HCT116 (cell line): ENCODE measurements around the gene AMHR2.
"Not testable (repeated sequence)": the region's sequence is repeated elsewhere in the genome, so short reads cannot be mapped to it uniquely, and the experiment has no call there.

Experiments
- CEBPB ChIP-seq: IDR thresholded peaks from 2 replicates; pipeline ENCODE4 v1.6.1; 2012; ENCODE audit warnings: low read depth
- CTCF ChIP-seq, 3 experiments: fragments of 200-600 bp in 1 of 3; sonication (generic) in 1 of 3; IDR thresholded peaks in 2 of 3; conservative IDR thresholded peaks in 1 of 3; 2 replicates each; pipeline ENCODE4 v1.5.1; 2012 to 2017; ENCODE audit warnings: low read depth in 2 of 3, low read length in 2 of 3, antibody characterized with exemption in 1 of 3, borderline replicate concordance in 1 of 3, control low read depth in 1 of 3, mild to moderate bottlenecking in 1 of 3, mixed read lengths in 1 of 3, mixed run types in 1 of 3, moderate library complexity in 1 of 3; ENCODE audit not compliant: insufficient read depth in 1 of 3
- FOSL1 ChIP-seq: IDR thresholded peaks from 2 replicates; pipeline ENCODE4 v1.6.1; 2012; ENCODE audit warnings: low read depth
- MAX ChIP-seq: IDR thresholded peaks from 2 replicates; pipeline ENCODE4 v1.6.1; 2012
- REST ChIP-seq: IDR thresholded peaks from 2 replicates; pipeline ENCODE4 v1.6.1; 2012; ENCODE audit warnings: low read depth
- SP1 ChIP-seq: IDR thresholded peaks from 2 replicates; pipeline ENCODE4 v1.6.1; 2012; ENCODE audit warnings: low read depth
- SRF ChIP-seq: IDR thresholded peaks from 2 replicates; pipeline ENCODE4 v1.6.1; 2012; ENCODE audit warnings: low read depth

- TF ChIP-seq SP1; FOSL1; CTCF (IDR thresholded peaks at IDR 0.05 in 2 of 3, conservative IDR thresholded peaks at IDR 0.05 in 1 of 3; ENCODE audit: borderline replicate concordance in 1 of 3, insufficient read depth in 1 of 3, low read depth in 2 of 3, low read length in 2 of 3); MAX; SRF; REST; CEBPB: not testable (repeated sequence)
Observed at GRCh38 chr12:53422247-53422646, 1.4 kb upstream of the AMHR2 start.
